ENCODE data around the gene RMND5A. TPM values are rescaled to one million over a fixed set of nuclear protein-coding genes. Genes with fewer than 3 reads are reported as not detected.

The RMND5A gene
- total RNA-seq, 1 donor from 2014 or later = 53.7 TPM

DNA sequence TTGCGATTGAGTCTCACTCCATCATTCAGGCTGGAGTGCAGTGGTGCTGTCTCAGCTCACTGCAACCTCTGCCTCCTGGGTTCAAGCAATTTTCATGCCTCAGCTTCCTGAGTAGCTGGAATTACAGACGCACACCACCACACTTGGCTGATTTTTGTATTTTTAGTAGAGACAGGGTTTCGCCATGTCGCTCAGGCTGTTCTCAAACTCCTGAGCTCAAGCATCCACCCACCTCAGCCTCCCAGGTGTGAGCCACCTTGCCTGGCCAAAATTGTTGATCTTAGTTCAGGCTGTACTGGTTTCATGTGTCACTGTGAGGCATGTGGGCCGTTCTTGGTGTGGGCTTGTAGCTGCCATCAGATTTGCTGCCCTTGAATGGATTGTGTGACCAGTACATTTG lies 52.5 kb downstream of the RMND5A start:
- FAIRE-seq = no peak
- Histone ChIP-seq H3K27me3 (ENCODE audit: control insufficient read depth, insufficient read depth, low read length) (no peaks in the 10 kb centered on the region), H3K36me3 (ENCODE audit: control insufficient read depth, insufficient read depth, low read length) (peaks cover 5% of the 10 kb centered on the region)

DNA sequence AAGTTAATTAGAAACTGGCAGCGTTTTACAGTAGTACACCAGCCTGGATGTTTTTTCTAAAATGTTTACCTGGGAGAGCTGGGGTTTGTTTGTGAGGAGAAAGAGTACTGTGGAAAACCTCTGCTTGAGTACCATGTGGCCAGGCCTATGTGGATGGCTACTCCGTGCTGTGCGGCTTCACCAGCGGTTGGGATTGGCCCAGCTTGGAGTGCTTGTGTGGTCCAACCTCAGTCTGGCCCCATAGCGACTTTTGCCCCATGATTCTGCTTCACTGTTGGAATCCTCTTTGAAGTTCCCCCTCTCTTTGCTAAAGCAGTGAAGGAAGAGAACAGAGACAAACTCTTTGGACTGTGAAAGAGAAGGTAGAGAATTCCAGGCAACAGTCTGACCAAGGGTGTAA lies 54.8 kb downstream of the RMND5A start:
- no peaks in the 10 kb centered on the region for H3K27me3 ChIP-seq (ENCODE audit: control insufficient read depth, insufficient read depth, low read length)
- TF ChIP-seq, protein P1, sequence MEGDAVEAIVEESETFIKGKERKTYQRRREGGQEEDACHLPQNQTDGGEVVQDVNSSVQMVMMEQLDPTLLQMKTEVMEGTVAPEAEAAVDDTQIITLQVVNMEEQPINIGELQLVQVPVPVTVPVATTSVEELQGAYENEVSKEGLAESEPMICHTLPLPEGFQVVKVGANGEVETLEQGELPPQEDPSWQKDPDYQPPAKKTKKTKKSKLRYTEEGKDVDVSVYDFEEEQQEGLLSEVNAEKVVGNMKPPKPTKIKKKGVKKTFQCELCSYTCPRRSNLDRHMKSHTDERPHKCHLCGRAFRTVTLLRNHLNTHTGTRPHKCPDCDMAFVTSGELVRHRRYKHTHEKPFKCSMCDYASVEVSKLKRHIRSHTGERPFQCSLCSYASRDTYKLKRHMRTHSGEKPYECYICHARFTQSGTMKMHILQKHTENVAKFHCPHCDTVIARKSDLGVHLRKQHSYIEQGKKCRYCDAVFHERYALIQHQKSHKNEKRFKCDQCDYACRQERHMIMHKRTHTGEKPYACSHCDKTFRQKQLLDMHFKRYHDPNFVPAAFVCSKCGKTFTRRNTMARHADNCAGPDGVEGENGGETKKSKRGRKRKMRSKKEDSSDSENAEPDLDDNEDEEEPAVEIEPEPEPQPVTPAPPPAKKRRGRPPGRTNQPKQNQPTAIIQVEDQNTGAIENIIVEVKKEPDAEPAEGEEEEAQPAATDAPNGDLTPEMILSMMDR (IDR thresholded peaks at IDR 0.05; ENCODE audit: insufficient read depth, low read length, severe bottlenecking) = no peak
- peaks cover 2% of the 10 kb centered on the region for H3K36me3 ChIP-seq (ENCODE audit: control insufficient read depth, insufficient read depth, low read length)
- DNase-seq (ENCODE audit: low read depth) (no peak), FAIRE-seq (no peak)
- H3K4me3 ChIP-seq (ENCODE audit: low read depth, low read length) = no peak overlapping the region

More for the DNA sequence above, 52.5 kb downstream of the RMND5A start:
- H3K4me3 ChIP-seq (ENCODE audit: low read depth, low read length) = no peak overlapping the region
- no peak for DNase-seq (ENCODE audit: low read depth)
- TF ChIP-seq, protein P1 (IDR thresholded peaks at IDR 0.05; ENCODE audit: insufficient read depth, low read length, severe bottlenecking) = no peak

GRCh38 chr2:86775338-86775737 lies 55.2 kb downstream of the RMND5A start:
- TF ChIP-seq, protein P1 (IDR thresholded peaks at IDR 0.05; ENCODE audit: insufficient read depth, low read length, severe bottlenecking) = no peak
- H3K4me3 ChIP-seq (ENCODE audit: low read depth, low read length) = no peak overlapping the region
- DNase-seq (ENCODE audit: low read depth) (no peak), FAIRE-seq (no peak)
- H3K36me3 ChIP-seq (ENCODE audit: control insufficient read depth, insufficient read depth, low read length) = peaks cover 2% of the 10 kb centered on the region
- no peaks in the 10 kb centered on the region for H3K27me3 ChIP-seq (ENCODE audit: control insufficient read depth, insufficient read depth, low read length)

- Histone ChIP-seq H3K27me3 (ENCODE audit: control insufficient read depth, insufficient read depth, low read length) (no peaks in the 10 kb centered on the region), H3K36me3 (ENCODE audit: control insufficient read depth, insufficient read depth, low read length) (peaks cover 2% of the 10 kb centered on the region), H3K4me3 (ENCODE audit: low read depth, low read length) (no peak overlapping the region)
- DNase-seq (ENCODE audit: low read depth) (no peak), FAIRE-seq (no peak)
- TF ChIP-seq, protein P1 (IDR thresholded peaks at IDR 0.05; ENCODE audit: insufficient read depth, low read length, severe bottlenecking) = no peak
Measured at GRCh38 chr2:86776532-86776931, 56.4 kb downstream of the RMND5A start.

DNA sequence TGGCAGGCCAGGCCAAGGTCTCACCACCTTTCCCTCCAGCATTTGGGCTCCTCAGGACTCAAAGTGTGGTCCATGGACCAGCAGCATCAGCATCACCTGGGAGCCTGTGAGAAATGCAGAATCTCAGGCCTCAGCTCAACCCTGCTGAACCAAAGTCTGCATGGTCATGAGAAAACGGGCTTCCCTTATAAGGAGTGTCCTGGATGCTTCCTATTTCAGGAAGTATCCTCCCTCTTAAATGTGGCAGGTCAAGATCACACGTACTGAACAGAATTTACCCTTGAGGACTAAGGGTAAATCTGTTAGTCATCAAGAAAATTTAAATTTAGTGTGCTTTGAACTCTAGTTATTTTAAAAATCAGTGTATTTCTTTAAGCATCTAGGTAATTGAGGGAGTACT lies 58.9 kb downstream of the RMND5A start:
- TF ChIP-seq, protein P1 (IDR thresholded peaks at IDR 0.05; ENCODE audit: insufficient read depth, low read length, severe bottlenecking) = no peak
- H3K4me3 ChIP-seq (ENCODE audit: low read depth, low read length) = no peak overlapping the region
- DNase-seq (ENCODE audit: low read depth) (no peak), FAIRE-seq (no peak)
- peaks cover 2% of the 10 kb centered on the region for H3K36me3 ChIP-seq (ENCODE audit: control insufficient read depth, insufficient read depth, low read length)
- no peaks in the 10 kb centered on the region for H3K27me3 ChIP-seq (ENCODE audit: control insufficient read depth, insufficient read depth, low read length)

DNA sequence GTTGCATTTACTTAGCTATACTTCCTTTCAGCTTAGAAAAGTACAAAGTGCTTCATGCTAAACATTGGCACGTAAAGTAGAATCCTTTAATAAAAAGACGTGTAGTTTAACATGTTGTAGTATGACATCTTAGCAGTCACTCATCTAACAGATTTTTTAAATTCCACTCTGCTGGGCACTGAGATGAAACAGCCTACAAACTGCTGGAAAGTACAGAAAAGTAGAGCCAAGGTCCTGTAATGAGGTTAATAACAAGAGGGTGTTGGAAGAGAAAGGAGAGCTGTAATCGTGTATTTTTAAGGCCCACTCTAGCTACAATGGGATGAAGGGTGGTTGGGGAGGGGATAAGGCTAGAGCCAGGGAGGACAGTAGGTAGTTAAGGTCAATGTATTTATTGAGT lies 59.9 kb downstream of the RMND5A start:
- Histone ChIP-seq H3K36me3 (ENCODE audit: control insufficient read depth, insufficient read depth, low read length) (no peaks in the 10 kb centered on the region), H3K4me3 (ENCODE audit: low read depth, low read length) (no peak overlapping the region), H3K27me3 (ENCODE audit: control insufficient read depth, insufficient read depth, low read length) (no peaks in the 10 kb centered on the region)
- no peak for DNase-seq (ENCODE audit: low read depth)
- no peak for FAIRE-seq
- TF ChIP-seq, protein P1 (IDR thresholded peaks at IDR 0.05; ENCODE audit: insufficient read depth, low read length, severe bottlenecking) = no peak
